ENCODE data around the gene CRCP.

Gene CRCP

GRCh38 chr7:66190504-66190857 is 75.8 kb downstream of the CRCP start:
- DNase-seq (ENCODE audit: low read depth in 2 of 2) = no peak
- no peak for TF ChIP-seq CTCF (IDR thresholded peaks at IDR 0.05; ENCODE audit: low read depth, low read length)
- no peak overlapping the region for H3K4me3 ChIP-seq (replicated peaks in 1 of 2; ENCODE audit: low read depth in 2 of 2, low read length in 2 of 2)

GRCh38 chr7:66193146-66193725 is 78.6 kb downstream of the CRCP start:
- no peak for TF ChIP-seq CTCF (IDR thresholded peaks at IDR 0.05; ENCODE audit: low read depth, low read length)
- no peak overlapping the region for H3K4me3 ChIP-seq (replicated peaks in 1 of 2; ENCODE audit: low read depth in 2 of 2, low read length in 2 of 2)
- DNase-seq (ENCODE audit: low read depth in 2 of 2) = no peak

- no peak for TF ChIP-seq CTCF (IDR thresholded peaks at IDR 0.05; ENCODE audit: low read depth, low read length)
- no peak overlapping the region for H3K4me3 ChIP-seq (replicated peaks in 1 of 2; ENCODE audit: low read depth in 2 of 2, low read length in 2 of 2)
- DNase-seq (ENCODE audit: low read depth in 2 of 2) = no peak
Observed at GRCh38 chr7:66198469-66198868, 83.8 kb downstream of the CRCP start.

- DNase-seq (ENCODE audit: low read depth in 2 of 2) = no peak
- no peak for TF ChIP-seq CTCF (IDR thresholded peaks at IDR 0.05; ENCODE audit: low read depth, low read length)
- no peak overlapping the region for H3K4me3 ChIP-seq (replicated peaks in 1 of 2; ENCODE audit: low read depth in 2 of 2, low read length in 2 of 2)
Observed at GRCh38 chr7:66198956-66199355, 84.3 kb downstream of the CRCP start.

- DNase-seq (ENCODE audit: low read depth in 2 of 2) = no peak
- no peak overlapping the region for H3K4me3 ChIP-seq (replicated peaks in 1 of 2; ENCODE audit: low read depth in 2 of 2, low read length in 2 of 2)
- no peak for TF ChIP-seq CTCF (IDR thresholded peaks at IDR 0.05; ENCODE audit: low read depth, low read length)
Observed at GRCh38 chr7:66202441-66202840, 87.8 kb downstream of the CRCP start.

Data from cardiac fibroblast (primary cell).